Measurements from ENCODE around the gene PAFAH1B1.

DNA sequence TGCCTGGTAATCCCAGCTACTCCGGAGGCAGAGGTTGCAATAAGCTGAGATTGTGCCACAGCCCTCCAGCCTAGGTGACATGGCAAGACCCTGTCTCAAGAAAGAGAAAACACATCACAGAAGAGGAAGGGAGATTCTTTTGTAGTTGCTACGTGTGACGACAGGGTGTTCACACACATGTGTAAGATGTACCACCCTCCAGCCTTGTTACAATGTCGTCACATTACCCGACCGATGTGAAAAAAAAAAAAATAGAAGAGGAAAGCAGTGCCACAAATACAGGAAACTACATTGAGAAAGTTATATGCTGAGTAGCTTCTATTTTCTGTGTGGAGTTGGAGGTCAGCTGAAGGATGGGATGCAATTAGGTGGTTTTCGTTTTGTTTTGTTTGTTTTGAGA, 62.1 kb downstream of the PAFAH1B1 start:
- TF ChIP-seq, protein P1, sequence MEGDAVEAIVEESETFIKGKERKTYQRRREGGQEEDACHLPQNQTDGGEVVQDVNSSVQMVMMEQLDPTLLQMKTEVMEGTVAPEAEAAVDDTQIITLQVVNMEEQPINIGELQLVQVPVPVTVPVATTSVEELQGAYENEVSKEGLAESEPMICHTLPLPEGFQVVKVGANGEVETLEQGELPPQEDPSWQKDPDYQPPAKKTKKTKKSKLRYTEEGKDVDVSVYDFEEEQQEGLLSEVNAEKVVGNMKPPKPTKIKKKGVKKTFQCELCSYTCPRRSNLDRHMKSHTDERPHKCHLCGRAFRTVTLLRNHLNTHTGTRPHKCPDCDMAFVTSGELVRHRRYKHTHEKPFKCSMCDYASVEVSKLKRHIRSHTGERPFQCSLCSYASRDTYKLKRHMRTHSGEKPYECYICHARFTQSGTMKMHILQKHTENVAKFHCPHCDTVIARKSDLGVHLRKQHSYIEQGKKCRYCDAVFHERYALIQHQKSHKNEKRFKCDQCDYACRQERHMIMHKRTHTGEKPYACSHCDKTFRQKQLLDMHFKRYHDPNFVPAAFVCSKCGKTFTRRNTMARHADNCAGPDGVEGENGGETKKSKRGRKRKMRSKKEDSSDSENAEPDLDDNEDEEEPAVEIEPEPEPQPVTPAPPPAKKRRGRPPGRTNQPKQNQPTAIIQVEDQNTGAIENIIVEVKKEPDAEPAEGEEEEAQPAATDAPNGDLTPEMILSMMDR (IDR thresholded peaks at IDR 0.05 in 4 of 5, conservative IDR thresholded peaks at IDR 0.05 in 1 of 5) = no peak
- TF ChIP-seq POLR2A (IDR thresholded peaks at IDR 0.05) = no peak
